ENCODE data around the gene PDPN. TPM values are rescaled to one million over a fixed set of nuclear protein-coding genes. Genes with fewer than 3 reads are reported as not detected.

Gene PDPN
- polyA plus RNA-seq, 4 donors, result 15.9 to 20.6 (median 16.4) TPM

GRCh38 chr1:13576926-13577325 lies 6.7 kb upstream of the PDPN start:
- no peak for DNase-seq (ENCODE audit: low read depth in 4 of 4, low spot score in 2 of 4)

GRCh38 chr1:13577846-13578245 lies 5.8 kb upstream of the PDPN start:
- no peak for DNase-seq (ENCODE audit: low read depth in 4 of 4, low spot score in 2 of 4)

DNA sequence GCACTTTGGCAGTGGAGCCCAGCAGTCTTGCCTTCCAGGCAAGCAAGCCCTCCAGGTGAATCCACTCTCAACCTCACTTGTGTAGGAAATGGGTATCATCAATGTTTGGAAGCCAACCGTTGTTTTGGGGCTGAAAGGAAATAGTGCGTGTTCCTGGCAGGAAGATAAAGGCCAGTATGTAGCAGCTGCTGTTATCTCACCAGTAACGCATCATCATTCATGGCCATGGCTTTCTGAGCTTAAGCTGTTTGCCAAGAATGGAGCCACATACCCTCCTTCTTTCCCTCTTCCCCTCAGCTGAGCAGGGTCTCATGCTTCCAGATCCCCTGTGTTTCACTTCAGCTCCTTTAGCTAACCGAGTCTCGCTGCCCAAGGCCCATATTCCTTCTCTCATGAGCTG lies 2.2 kb upstream of the PDPN start:
- DNase-seq (ENCODE audit: low read depth in 4 of 4, low spot score in 2 of 4), result no peak

DNA sequence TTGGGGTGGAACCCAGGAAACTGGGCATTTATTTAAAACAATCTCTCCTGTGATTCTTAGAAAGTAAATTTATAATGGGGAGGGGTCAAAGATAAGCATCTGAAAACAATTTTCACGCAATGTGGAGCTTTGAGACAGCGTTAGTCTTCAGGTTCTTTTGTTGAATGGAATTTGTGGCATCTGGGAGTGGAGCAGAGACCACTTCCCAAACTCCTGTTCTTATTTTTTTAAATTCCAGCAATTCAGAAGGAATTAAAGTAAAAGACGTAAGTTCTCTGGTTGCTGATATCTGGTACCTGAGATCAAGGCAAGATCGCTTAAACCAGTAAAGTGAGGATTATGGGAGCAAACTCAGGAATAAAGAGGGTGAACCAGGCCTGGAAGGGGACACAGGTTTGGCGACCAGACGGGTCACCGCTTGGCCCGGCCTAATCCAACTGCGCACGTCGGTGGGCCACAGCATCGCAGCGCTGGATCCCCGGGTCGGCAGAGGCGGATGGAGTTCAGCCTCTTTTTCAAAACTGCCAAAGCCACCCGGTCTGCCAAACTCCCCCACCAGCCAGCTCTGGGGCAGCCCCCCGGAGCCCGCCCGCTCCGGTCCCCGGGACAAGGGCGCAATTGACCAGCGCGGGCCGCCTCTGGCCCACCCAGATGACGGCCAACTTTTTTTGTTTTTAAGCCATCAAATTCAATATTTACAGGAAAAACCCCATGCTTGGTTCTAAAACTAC lies 754 bp upstream of the PDPN start:
- DNase-seq (ENCODE audit: low read depth in 4 of 4, low spot score in 2 of 4), result no peak

DNA sequence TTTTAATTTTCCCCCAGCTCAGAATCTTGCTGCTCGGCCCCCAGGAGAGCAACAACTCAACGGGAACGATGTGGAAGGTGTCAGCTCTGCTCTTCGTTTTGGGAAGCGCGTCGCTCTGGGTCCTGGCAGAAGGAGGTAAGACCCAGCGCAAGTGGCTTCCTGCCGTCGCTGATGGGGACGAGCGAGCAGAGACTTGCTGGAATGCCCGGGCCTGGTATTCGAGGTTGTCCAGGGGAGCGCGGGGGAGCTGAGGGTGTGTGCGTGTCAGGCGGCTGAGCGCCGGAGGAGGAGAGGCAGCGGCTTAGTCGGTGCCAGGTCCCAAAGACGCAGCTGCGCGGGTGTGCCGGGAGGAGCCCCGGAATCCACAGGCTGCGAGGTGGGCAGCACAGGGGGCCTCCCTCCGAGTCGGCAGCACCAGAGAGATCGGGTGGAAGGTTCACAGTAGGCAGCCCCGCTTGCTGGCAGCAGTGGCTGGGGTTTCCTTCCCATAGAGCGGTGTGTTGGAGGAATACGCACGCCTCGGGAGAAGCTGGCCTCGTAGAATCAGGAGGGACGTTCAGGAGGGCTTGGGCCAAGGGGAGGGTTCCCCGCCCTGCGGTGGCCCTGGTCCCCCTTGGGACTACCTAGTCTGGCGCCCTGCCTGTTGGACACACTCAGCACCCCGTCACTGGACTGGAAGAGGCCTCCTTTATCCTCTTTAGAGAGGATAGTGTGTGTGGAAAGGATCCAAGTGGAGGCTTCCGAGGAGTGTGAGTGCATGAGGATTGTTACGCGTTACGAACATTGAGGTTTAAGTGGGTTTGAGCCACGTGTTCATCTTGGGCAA lies 547 bp downstream of the PDPN start:
- peak in 2 of 4 donors; percentile 36 to 37 for DNase-seq (ENCODE audit: low read depth in 4 of 4, low spot score in 2 of 4)

- no peak for DNase-seq (ENCODE audit: low read depth in 4 of 4, low spot score in 2 of 4)
Observed at GRCh38 chr1:13584876-13585611, 1.4 kb downstream of the PDPN start.

DNA sequence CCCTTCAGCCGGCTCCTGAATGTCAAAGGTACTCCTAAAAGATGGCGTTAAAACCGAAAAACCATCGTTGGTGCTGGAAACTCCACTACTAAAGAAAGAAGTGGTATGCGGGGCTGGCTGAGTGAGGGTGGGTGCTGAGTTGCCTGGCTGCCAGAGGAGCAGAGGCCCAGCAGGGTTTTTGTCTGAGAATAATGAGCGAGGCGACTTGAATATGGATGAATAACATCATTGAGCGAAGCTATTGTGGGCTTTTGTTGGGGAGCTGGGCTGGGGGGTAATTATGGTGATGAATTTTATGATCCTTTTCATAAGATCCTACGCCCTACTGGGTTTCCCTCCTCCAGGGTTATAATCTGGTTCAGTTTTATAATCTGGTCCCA lies 2.0 kb downstream of the PDPN start:
- DNase-seq (ENCODE audit: low read depth in 4 of 4, low spot score in 2 of 4), result no peak

DNA sequence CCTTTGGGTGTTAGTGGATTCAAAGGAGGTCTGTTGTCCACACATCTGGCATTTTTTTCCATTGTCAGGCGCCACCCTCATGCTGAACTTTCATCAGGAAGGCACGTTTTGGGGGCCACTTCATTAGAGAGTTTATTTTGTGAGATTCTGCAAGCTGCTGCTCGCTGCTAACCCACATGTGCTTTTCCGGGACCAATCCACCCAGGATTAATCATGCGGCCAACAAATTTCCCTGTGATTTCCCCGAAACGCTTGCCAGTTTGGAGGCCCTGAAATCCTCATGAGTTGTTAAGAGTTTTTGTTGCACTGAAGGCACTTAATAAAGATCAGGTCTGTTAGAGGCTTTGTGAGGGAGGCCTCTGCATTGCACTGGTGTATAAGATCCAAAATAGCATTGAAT lies 2.4 kb downstream of the PDPN start:
- no peak for DNase-seq (ENCODE audit: low read depth in 4 of 4, low spot score in 2 of 4)

GRCh38 chr1:13587256-13588030 lies 3.8 kb downstream of the PDPN start:
- DNase-seq (ENCODE audit: low read depth in 4 of 4, low spot score in 2 of 4), result no peak

- no peak for DNase-seq (ENCODE audit: low read depth in 4 of 4, low spot score in 2 of 4)
Observed at GRCh38 chr1:13588946-13589796, 5.5 kb downstream of the PDPN start.

DNA sequence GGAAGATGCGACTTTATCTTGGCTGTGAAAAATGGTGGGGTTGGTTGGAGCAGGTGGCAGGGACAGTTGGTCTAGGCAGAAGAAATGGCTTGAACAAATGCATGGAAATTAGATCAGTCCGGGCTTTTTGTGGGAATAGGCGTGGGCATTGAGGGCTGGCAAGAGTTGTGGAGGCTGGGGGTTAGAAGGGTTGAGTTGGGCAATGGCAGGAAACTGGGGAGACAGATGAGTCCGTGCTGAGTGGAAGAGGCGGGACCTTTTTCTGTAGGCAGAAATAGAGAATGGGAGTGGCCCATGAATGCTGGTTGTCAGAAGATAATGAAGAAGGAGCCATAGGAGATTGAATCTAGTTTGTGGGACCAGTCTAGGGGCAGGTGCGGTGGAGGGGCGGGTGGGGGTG lies 6.9 kb downstream of the PDPN start:
- DNase-seq (ENCODE audit: low read depth in 4 of 4, low spot score in 2 of 4), result no peak

- no peak for DNase-seq (ENCODE audit: low read depth in 4 of 4, low spot score in 2 of 4)
Observed at GRCh38 chr1:13593511-13594131, 10.0 kb downstream of the PDPN start.

DNA sequence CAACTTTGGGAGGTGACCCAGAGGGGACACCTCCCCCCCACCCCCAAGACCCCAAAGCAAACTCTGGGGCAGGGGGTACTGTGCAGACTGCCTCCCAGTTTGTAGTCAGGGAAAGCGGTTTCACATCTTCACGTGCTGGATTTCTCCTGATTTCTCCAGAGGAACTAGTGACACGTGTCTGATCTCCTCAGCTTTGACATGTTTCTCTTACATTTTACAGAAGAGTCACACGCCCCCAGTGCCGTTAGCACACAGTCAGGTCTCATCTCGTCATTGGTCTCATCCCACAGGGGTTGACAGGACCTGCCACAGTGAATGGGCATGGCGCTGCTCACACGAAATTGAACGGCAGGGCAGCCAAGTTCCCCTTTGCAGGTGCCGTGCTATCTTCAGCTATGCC lies 11.8 kb downstream of the PDPN start:
- DNase-seq (ENCODE audit: low read depth in 4 of 4, low spot score in 2 of 4), result no peak

GRCh38 chr1:13597166-13597565 lies 13.5 kb downstream of the PDPN start:
- no peak for DNase-seq (ENCODE audit: low read depth in 4 of 4, low spot score in 2 of 4)

DNA sequence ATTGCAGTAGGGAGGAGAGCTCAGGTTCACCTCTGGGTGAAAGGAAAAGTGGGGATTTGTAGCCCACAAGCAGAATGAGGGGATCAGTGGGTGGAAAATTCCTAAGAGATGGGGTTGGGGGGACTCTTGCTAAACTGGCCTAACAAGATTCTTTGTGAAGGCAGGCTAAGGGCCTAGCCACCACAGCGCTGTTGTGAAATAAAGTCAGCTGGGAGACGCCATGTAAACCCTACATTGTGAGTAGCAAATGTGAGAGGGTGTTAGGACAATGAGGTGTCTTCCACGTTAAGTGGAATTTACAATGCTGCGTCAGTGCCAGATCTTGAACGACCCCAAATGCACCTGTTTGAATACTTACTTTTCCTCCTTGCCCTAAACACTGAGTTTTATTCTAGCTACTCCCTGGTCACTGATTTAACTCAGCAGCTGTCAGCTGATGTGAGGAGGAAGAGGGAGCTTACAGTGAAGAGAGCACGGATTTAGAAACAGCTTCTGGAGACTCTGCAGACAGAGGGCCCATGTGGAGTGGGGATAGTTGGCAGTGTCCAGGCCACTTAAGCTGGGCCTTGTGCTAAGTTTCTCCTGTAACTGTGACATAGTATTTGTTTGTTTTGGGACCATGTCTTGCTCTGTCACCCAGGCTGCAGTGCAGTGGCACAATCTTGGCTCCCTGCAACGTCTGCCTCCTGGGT lies 17.3 kb downstream of the PDPN start:
- no peak for DNase-seq (ENCODE audit: low read depth in 4 of 4, low spot score in 2 of 4)

DNA sequence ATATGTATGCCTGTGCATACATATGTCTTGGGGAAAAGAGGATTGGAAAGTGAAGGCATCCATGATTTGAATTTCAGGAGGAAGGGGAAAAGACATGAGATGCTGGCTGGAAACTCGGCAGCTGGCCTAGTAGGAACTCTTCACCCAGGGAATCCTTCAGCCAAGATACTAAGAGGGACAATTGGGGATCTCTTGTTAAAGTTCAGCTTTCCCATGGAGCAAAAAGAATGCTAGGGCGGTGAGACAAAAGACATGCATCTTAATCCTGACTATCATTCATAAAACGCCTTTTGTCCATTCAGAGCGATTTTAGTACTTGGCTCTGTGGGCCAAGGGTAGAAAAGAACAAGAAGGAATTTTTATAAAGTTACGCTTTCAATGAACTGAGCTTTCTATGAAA lies 20.5 kb downstream of the PDPN start:
- DNase-seq (ENCODE audit: low read depth in 4 of 4, low spot score in 2 of 4), result no peak

DNA sequence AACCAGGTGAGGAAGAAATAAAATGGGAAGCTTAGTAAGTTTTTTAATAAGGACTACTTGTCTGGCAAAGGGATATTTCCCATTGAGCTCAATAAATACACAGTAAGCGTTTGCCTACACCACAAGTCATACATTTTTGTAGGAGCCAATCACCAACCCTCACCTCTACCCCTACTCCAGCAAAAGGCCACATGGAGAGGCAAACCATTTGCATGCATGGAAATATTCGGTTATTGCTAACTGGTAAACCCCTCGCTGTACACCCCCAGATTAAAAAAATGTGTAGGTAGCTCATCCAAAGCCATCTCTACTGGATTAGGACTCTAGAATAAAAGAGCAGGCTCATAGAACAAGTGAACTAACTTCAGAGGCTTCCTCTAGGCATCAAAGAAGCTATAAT lies 21.1 kb downstream of the PDPN start:
- no peak for DNase-seq (ENCODE audit: low read depth in 4 of 4, low spot score in 2 of 4)

GRCh38 chr1:13605159-13605558 lies 21.5 kb downstream of the PDPN start:
- DNase-seq (ENCODE audit: low read depth in 4 of 4, low spot score in 2 of 4), result no peak

DNA sequence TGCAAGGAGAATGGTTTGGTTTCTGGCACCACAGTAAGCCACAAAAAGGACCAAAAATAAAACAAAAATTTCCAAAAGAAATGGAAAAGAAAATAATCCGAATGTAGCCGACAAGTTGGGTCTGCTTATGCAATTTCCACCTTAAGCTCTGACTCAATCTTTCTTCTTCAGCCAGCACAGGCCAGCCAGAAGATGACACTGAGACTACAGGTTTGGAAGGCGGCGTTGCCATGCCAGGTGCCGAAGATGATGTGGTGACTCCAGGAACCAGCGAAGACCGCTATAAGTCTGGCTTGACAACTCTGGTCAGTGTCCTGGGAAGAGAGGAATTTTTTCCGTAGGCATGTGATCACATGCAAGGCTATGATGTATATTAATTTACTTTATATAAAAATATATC lies 23.4 kb downstream of the PDPN start:
- DNase-seq (ENCODE audit: low read depth in 4 of 4, low spot score in 2 of 4), result no peak

Data from left renal cortex interstitium (tissue), 4 donors.